GM12878 (cell line): ENCODE data around the gene ADCYAP1R1. TPM values are rescaled to one million over a fixed set of nuclear protein-coding genes. Genes with fewer than 3 reads are reported as not detected.

ENCODE experiments used
- ATAC-seq: fragments of 200-7000 bp; cut with Tn5 transposase; 3 replicates; pipeline ENCODE4 v1.9.1; 2020; ENCODE audit warnings: mild to moderate bottlenecking, moderate library complexity
- BruUV-seq: library from RNA; stranded (reverse); fragments of 400-500 nt; replicated peaks from 2 replicates; lab custom pipeline; 2021; lab: Mats Ljungman, UMichigan
- CTCF ChIA-PET: fragments of 300-600 bp; sonication (Branson Sonifier 250); formaldehyde crosslinking; extraction: SDS; loops from one replicate; lab custom pipeline; 2021; ENCODE audit warnings: inconsistent platforms; lab: Yijun Ruan, JAX
- POLR2A ChIA-PET: fragments of 350-600 bp; formaldehyde crosslinking; extraction: SDS; loops from one replicate; lab custom pipeline; 2021; ENCODE audit warnings: inconsistent platforms; lab: Charles Lee
- RAD21 ChIA-PET: fragments of 300-600 bp; sonication (Branson Sonifier 250); formaldehyde crosslinking; loops from one replicate; lab custom pipeline; 2023; ENCODE audit warnings: antibody characterized with exemption; ENCODE audit not compliant: unreplicated experiment; lab: Charles Lee
- SMC1A ChIA-PET: fragments of 300-600 bp; sonication (Branson Sonifier 250); formaldehyde crosslinking; loops from one replicate; lab custom pipeline; 2023; ENCODE audit not compliant: unreplicated experiment, uncharacterized antibody; lab: Charles Lee
- DNase-seq: peaks from one replicate; pipeline ENCODE4 v3.0.0-alpha.2; 2011; ENCODE audit warnings: low read depth, low spot score
- FAIRE-seq: peaks from 3 replicates; lab custom pipeline; 2011; peaks lifted over from hg19 to GRCh38; lab: Jason Lieb, UNC
- H2AFZ ChIP-seq: 2 replicates; pipeline ENCODE4 v1.6.0; 2011; ENCODE audit warnings: low read depth, low read length, control low read depth; ENCODE audit not compliant: control insufficient read depth
- H3K27ac ChIP-seq: 2 replicates; pipeline ENCODE4 v1.5.1; 2011; ENCODE audit warnings: control low read depth; ENCODE audit not compliant: control insufficient read depth, insufficient read depth
- H3K27me3 ChIP-seq, 2 experiments: replicated peaks in 1 of 2; 2 replicates each; pipeline versions ENCODE4 v1.6.0 to v1.6.1; 2011; ENCODE audit warnings: low read length in 1 of 2; ENCODE audit not compliant: control insufficient read depth in 2 of 2, insufficient read depth in 2 of 2
- H3K36me3 ChIP-seq, 2 experiments: 2 replicates each; pipeline ENCODE4 v1.5.1; 2011; ENCODE audit warnings: low read length in 1 of 2; ENCODE audit not compliant: control insufficient read depth in 2 of 2, insufficient read depth in 2 of 2
- H3K4me1 ChIP-seq: 2 replicates; pipeline ENCODE4 v1.6.1; 2011; ENCODE audit warnings: mild to moderate bottlenecking, low read length, moderate library complexity, mixed read lengths; ENCODE audit not compliant: control insufficient read depth, insufficient read depth
- H3K4me2 ChIP-seq: 2 replicates; pipeline ENCODE4 v1.6.0; 2011; ENCODE audit warnings: control low read depth; ENCODE audit not compliant: control insufficient read depth, insufficient read depth
- H3K4me3 ChIP-seq: fragments of 200-600 bp; sonication (generic); 2 replicates; pipeline ENCODE4 v1.5.1; 2016
- H3K79me2 ChIP-seq: 2 replicates; pipeline ENCODE4 v1.6.0; 2011; ENCODE audit warnings: low read length; ENCODE audit not compliant: control insufficient read depth, insufficient read depth
- H3K9ac ChIP-seq: 2 replicates; pipeline ENCODE4 v1.8.0; 2011; ENCODE audit warnings: low read length, control low read depth, mixed read lengths; ENCODE audit not compliant: control insufficient read depth, insufficient read depth
- H3K9me3 ChIP-seq: replicated peaks from 3 replicates; pipeline ENCODE4 v1.5.1; 2011; ENCODE audit warnings: mild to moderate bottlenecking, low read length; ENCODE audit not compliant: control insufficient read depth, insufficient read depth
- H4K20me1 ChIP-seq: 2 replicates; pipeline ENCODE4 v1.6.0; 2011; ENCODE audit not compliant: control insufficient read depth, insufficient read depth
- CBX3 ChIP-seq: fragments of 200-600 bp; sonication (generic); IDR thresholded peaks from 2 replicates; pipeline ENCODE4 v1.6.1; 2016; ENCODE audit warnings: low read depth, borderline replicate concordance
- CEBPZ ChIP-seq: fragments of 150-350 bp; IDR thresholded peaks from 2 replicates; pipeline ENCODE4 v1.6.1; 2016; ENCODE audit warnings: low read depth, low read length
- TCF12 ChIP-seq: IDR thresholded peaks from 2 replicates; pipeline ENCODE4 v1.6.1; 2011; ENCODE audit warnings: low read depth, mild to moderate bottlenecking, low read length
- TCF3 ChIP-seq: IDR thresholded peaks from 2 replicates; pipeline ENCODE4 v1.6.1; 2012; ENCODE audit warnings: low read depth, mild to moderate bottlenecking, low read length, borderline replicate concordance; ENCODE audit not compliant: insufficient read depth
- ZBTB33 ChIP-seq: fragments of 450-650 bp; IDR thresholded peaks from 2 replicates; pipeline ENCODE4 v1.6.1; 2017; ENCODE audit warnings: mild to moderate bottlenecking
- ZBTB4 ChIP-seq: fragments of 450-650 bp; formaldehyde crosslinking; IDR thresholded peaks from 2 replicates; pipeline ENCODE4 v1.4.0; 2022; ENCODE audit warnings: mild to moderate bottlenecking, moderate library complexity
- ZSCAN29 ChIP-seq: fragments of 450-650 bp; IDR thresholded peaks from 2 replicates; pipeline ENCODE4 v1.6.1; 2017; ENCODE audit warnings: mild to moderate bottlenecking, moderate library complexity
- ZZZ3 ChIP-seq: IDR thresholded peaks from 2 replicates; pipeline ENCODE4 v1.6.1; 2011; ENCODE audit warnings: low read depth; ENCODE audit not compliant: control insufficient read depth, insufficient read length
- WGBS: methylation state at CpG from one replicate; pipeline ENCODE4 v1.1.6; 2016; ENCODE audit warnings: low lambda C conversion rate; ENCODE audit not compliant: insufficient replicate concordance, insufficient coverage; ENCODE audit errors: missing lambda C conversion rate; 5-methylcytosine and 5-hydroxymethylcytosine counted together
- in situ Hi-C: fragments of 300-500 bp; cut with MboI; formaldehyde crosslinking; loops from 9 replicates; pipeline ENCODE4 v1.14.3; 2018; ENCODE audit warnings: mixed read lengths
- intact Hi-C: fragments of 100-400 bp; cut with micrococcal nuclease; formaldehyde crosslinking; loops from one replicate; pipeline ENCODE4 v1.14.2; 2022; ENCODE audit not compliant: unreplicated experiment
- polyA plus RNA-seq, 11 experiments: library from polyadenylated mRNA; depleted of rRNA in 4 of 11; unstranded in 6 of 11; stranded (reverse) in 5 of 11; fragments of >200 nt; fragmentation: Nextera tagmentation in 4 of 11; fragmentation: Illumina TruSeq in 1 of 11; extraction: Ambion mirVana in 4 of 11; extraction: Trizol in 1 of 11; gene quantifications; 1 replicate in 1 of 11; 2 replicates in 10 of 11; pipeline versions ENCODE4 v1.2.1 to v1.2.3, GENCODE V29; 2011 to 2016; ENCODE audit warnings: inconsistent platforms in 2 of 11, missing spikeins in 2 of 11, low read depth in 1 of 11
- total RNA-seq, 4 experiments: library from RNA; depleted of rRNA in 3 of 4; stranded (reverse); fragments of >200 nt in 3 of 4; fragmentation: Illumina TruSeq in 1 of 4; extraction: Trizol in 1 of 4; gene quantifications; 2 replicates each; pipeline versions ENCODE4 v1.2.1 to v1.2.3, GENCODE V29; 2013 to 2021

ADCYAP1R1 gene
- total and polyA plus RNA-seq, 10 of the 15 experiments (the other 5 are each of a cell fraction or from before 2014, with no cell fraction given) = not detected

DNA sequence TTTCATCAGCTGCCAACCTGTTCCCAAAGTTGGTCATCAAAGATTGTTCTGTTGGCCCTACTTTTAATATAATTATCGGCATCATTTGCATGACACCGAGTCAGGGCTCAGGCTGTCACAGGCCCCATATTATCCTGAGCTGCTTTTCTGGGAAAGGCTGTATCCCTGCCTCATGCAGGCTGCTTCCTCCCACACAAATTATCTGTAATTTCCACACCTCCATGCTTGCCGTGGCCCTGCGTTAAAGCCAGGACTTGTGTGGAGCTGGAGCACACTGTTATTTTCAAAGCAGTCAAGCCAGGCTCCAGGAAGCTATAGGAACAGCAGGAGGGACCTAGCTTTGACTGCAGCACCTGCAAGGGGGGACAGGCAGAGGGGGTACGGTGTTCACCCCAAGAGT, 5.4 kb upstream of the ADCYAP1R1 start:
- intact Hi-C loops = no loop called here
- CTCF ChIA-PET = no interaction called here
- BruUV-seq = no TSS peak
- Histone ChIP-seq H3K27me3 (peaks cover 4 to 14% of the 10 kb centered on the region in 2 experiments), H3K9me3 (no peaks in the 10 kb centered on the region), H3K4me3 (no peak overlapping the region), H3K4me1 (no peaks in the 10 kb centered on the region), H4K20me1 (no peaks in the 10 kb centered on the region), H3K9ac (no peak overlapping the region), H3K4me2 (no peak overlapping the region), H3K27ac (no peak overlapping the region), H3K36me3 (no peaks in the 10 kb centered on the region), H3K79me2 (no peaks in the 10 kb centered on the region), H2AFZ (no peak overlapping the region)
- RAD21 ChIA-PET = no interaction called here
- 44% methylated on average over 5 of the region's 5 CpGs for WGBS
- ATAC-seq (no peak), FAIRE-seq (no peak), DNase-seq (no peak)
- POLR2A ChIA-PET = no interaction called here
- SMC1A ChIA-PET = no interaction called here
- TF ChIP-seq TCF12 (no peak), ZSCAN29 (no peak), ZZZ3 (no peak), ZBTB33 (no peak), ZBTB4 (CRISPR knock-in tag) (no peak), CBX3 (no peak), TCF3 (no peak), CEBPZ (no peak)
- in situ Hi-C loops = no loop called here
